ENCODE measurements around the gene LRRC27.
"Not testable (repeated sequence)": the region's sequence is repeated elsewhere in the genome, so short reads cannot be mapped to it uniquely, and the experiment has no call there.

LRRC27 gene

GRCh38 chr10:132317477-132317876 is 14.5 kb upstream of the LRRC27 start:
- H4K8ac ChIP-seq (ENCODE audit: low read length); H2AFZ ChIP-seq (ENCODE audit: low read depth, low read length); H3K4ac ChIP-seq (ENCODE audit: low read depth in 1 of 2, low read length in 2 of 2); H2BK12ac ChIP-seq (ENCODE audit: low read length in 2 of 2); H3K9me3 ChIP-seq (ENCODE audit: control insufficient read depth, low read length); H2BK5ac ChIP-seq (ENCODE audit: low read depth, low read length, poor library complexity, severe bottlenecking); DNase-seq; H3K27me3 ChIP-seq (ENCODE audit: control insufficient read depth in 1 of 2, insufficient read depth in 1 of 2, low read length in 2 of 2); H3K4me3 ChIP-seq (ENCODE audit: insufficient read depth in 1 of 2, low read depth in 1 of 2, low read length in 2 of 2); H3K9ac ChIP-seq (ENCODE audit: low read length); H3K23ac ChIP-seq (ENCODE audit: low read length in 2 of 2); H3K14ac ChIP-seq (ENCODE audit: low read length in 2 of 2); H2BK120ac ChIP-seq (ENCODE audit: low read depth, low read length); H3K36me3 ChIP-seq (ENCODE audit: control insufficient read depth in 1 of 2, insufficient read depth in 2 of 2, low read depth in 1 of 2, low read length in 2 of 2); H2AK5ac ChIP-seq (ENCODE audit: low read length, severe bottlenecking); H4K91ac ChIP-seq (ENCODE audit: low read length); H3K18ac ChIP-seq (ENCODE audit: low read depth in 1 of 2, low read length in 2 of 2); H2BK15ac ChIP-seq (ENCODE audit: low read depth, poor library complexity, severe bottlenecking); H3K4me2 ChIP-seq (ENCODE audit: low read length, poor library complexity, severe bottlenecking); H3K27ac ChIP-seq (ENCODE audit: low read length, poor library complexity, severe bottlenecking): not testable (repeated sequence)
- peaks cover 11% of the 10 kb centered on the region for H3K79me1 ChIP-seq (replicated peaks; ENCODE audit: low read length, poor library complexity, severe bottlenecking)
- H3K4me1 ChIP-seq (ENCODE audit: control insufficient read depth, insufficient read depth, low read depth, low read length) = peaks cover 20% of the 10 kb centered on the region
- 92% methylated on average over 4 of the region's 6 CpGs for WGBS

GRCh38 chr10:132319853-132320653 is 11.9 kb upstream of the LRRC27 start:
- peak; percentile 94 for DNase-seq
- Histone ChIP-seq H3K4me3 (ENCODE audit: insufficient read depth in 1 of 2, low read depth in 1 of 2, low read length in 2 of 2) (peak overlapping the region in 1 of 2 experiments; percentile 17), H3K27ac (ENCODE audit: low read length, poor library complexity, severe bottlenecking) (peak overlapping the region; percentile 75), H3K79me1 (replicated peaks; ENCODE audit: low read length, poor library complexity, severe bottlenecking) (peaks cover 25% of the 10 kb centered on the region), H3K4me1 (ENCODE audit: control insufficient read depth, insufficient read depth, low read depth, low read length) (peaks cover 24% of the 10 kb centered on the region), H2BK15ac (ENCODE audit: low read depth, poor library complexity, severe bottlenecking) (no peak overlapping the region), H3K4me2 (ENCODE audit: low read length, poor library complexity, severe bottlenecking) (peak overlapping the region; percentile 36), H2BK5ac (ENCODE audit: low read depth, low read length, poor library complexity, severe bottlenecking) (peak overlapping the region; percentile 88), H3K9me3 (ENCODE audit: control insufficient read depth, low read length) (no peaks in the 10 kb centered on the region), H3K36me3 (ENCODE audit: control insufficient read depth in 1 of 2, insufficient read depth in 2 of 2, low read depth in 1 of 2, low read length in 2 of 2) (peaks cover 6 to 18% of the 10 kb centered on the region in 2 experiments), H2BK12ac (ENCODE audit: low read length in 2 of 2) (peak overlapping the region; percentile 96 to 98), H3K14ac (ENCODE audit: low read length in 2 of 2) (peak overlapping the region in 1 of 2 experiments; percentile 2), H3K27me3 (ENCODE audit: control insufficient read depth in 1 of 2, insufficient read depth in 1 of 2, low read length in 2 of 2) (no peaks in the 10 kb centered on the region), H2AFZ (ENCODE audit: low read depth, low read length) (no peak overlapping the region), H2AK5ac (ENCODE audit: low read length, severe bottlenecking) (peak overlapping the region; percentile 91), H4K91ac (ENCODE audit: low read length) (peak overlapping the region; percentile 40), H4K8ac (ENCODE audit: low read length) (peak overlapping the region; percentile 72), H3K9ac (ENCODE audit: low read length) (peak overlapping the region; percentile 66), H3K23ac (ENCODE audit: low read length in 2 of 2) (no peak overlapping the region), H3K18ac (ENCODE audit: low read depth in 1 of 2, low read length in 2 of 2) (peak overlapping the region; percentile 25 to 62), H2BK120ac (ENCODE audit: low read depth, low read length) (peak overlapping the region; percentile 97), H3K4ac (ENCODE audit: low read depth in 1 of 2, low read length in 2 of 2) (peak overlapping the region; percentile 50 to 75)
- WGBS = 48% methylated on average over 12 of the region's 15 CpGs

- Histone ChIP-seq H2BK5ac (ENCODE audit: low read depth, low read length, poor library complexity, severe bottlenecking) (peak overlapping the region; percentile 88), H3K18ac (ENCODE audit: low read depth in 1 of 2, low read length in 2 of 2) (peak overlapping the region; percentile 25 to 62), H3K14ac (ENCODE audit: low read length in 2 of 2) (peak overlapping the region in 1 of 2 experiments; percentile 2)
Observed at GRCh38 chr10:132320654-132321469, 11.1 kb upstream of the LRRC27 start.

GRCh38 chr10:132321726-132322125 is 10.3 kb upstream of the LRRC27 start:
- Histone ChIP-seq H2BK15ac (ENCODE audit: low read depth, poor library complexity, severe bottlenecking) (no peak overlapping the region), H3K27ac (ENCODE audit: low read length, poor library complexity, severe bottlenecking) (no peak overlapping the region), H3K14ac (ENCODE audit: low read length in 2 of 2) (no peak overlapping the region), H3K36me3 (ENCODE audit: control insufficient read depth in 1 of 2, insufficient read depth in 2 of 2, low read depth in 1 of 2, low read length in 2 of 2) (peaks cover 11 to 21% of the 10 kb centered on the region in 2 experiments), H2BK120ac (ENCODE audit: low read depth, low read length) (peak overlapping the region; percentile 71), H3K4me1 (ENCODE audit: control insufficient read depth, insufficient read depth, low read depth, low read length) (peaks cover 26% of the 10 kb centered on the region), H2BK12ac (ENCODE audit: low read length in 2 of 2) (peak overlapping the region in 1 of 2 experiments; percentile 28), H2AFZ (ENCODE audit: low read depth, low read length) (no peak overlapping the region), H2AK5ac (ENCODE audit: low read length, severe bottlenecking) (peak overlapping the region; percentile 5), H3K9me3 (ENCODE audit: control insufficient read depth, low read length) (no peaks in the 10 kb centered on the region), H2BK5ac (ENCODE audit: low read depth, low read length, poor library complexity, severe bottlenecking) (no peak overlapping the region), H3K79me1 (replicated peaks; ENCODE audit: low read length, poor library complexity, severe bottlenecking) (peaks cover 28% of the 10 kb centered on the region), H3K23ac (ENCODE audit: low read length in 2 of 2) (no peak overlapping the region), H3K18ac (ENCODE audit: low read depth in 1 of 2, low read length in 2 of 2) (no peak overlapping the region), H4K8ac (ENCODE audit: low read length) (no peak overlapping the region), H3K9ac (ENCODE audit: low read length) (no peak overlapping the region), H3K4ac (ENCODE audit: low read depth in 1 of 2, low read length in 2 of 2) (peak overlapping the region in 1 of 2 experiments; percentile 57), H4K91ac (ENCODE audit: low read length) (peak overlapping the region; percentile 23), H3K4me3 (ENCODE audit: insufficient read depth in 1 of 2, low read depth in 1 of 2, low read length in 2 of 2) (no peak overlapping the region), H3K27me3 (ENCODE audit: control insufficient read depth in 1 of 2, insufficient read depth in 1 of 2, low read length in 2 of 2) (no peaks in the 10 kb centered on the region), H3K4me2 (ENCODE audit: low read length, poor library complexity, severe bottlenecking) (no peak overlapping the region)
- no peak for DNase-seq
- 94% methylated on average over 10 of the region's 10 CpGs for WGBS

More at GRCh38 chr10:132320654-132321469, 11.1 kb upstream of the LRRC27 start:
- Histone ChIP-seq H2BK120ac (ENCODE audit: low read depth, low read length) (peak overlapping the region; percentile 97), H3K4ac (ENCODE audit: low read depth in 1 of 2, low read length in 2 of 2) (peak overlapping the region; percentile 50 to 75), H2AFZ (ENCODE audit: low read depth, low read length) (no peak overlapping the region), H3K9ac (ENCODE audit: low read length) (peak overlapping the region; percentile 66), H3K79me1 (replicated peaks; ENCODE audit: low read length, poor library complexity, severe bottlenecking) (peaks cover 25% of the 10 kb centered on the region), H2BK12ac (ENCODE audit: low read length in 2 of 2) (peak overlapping the region; percentile 96 to 98), H3K4me3 (ENCODE audit: insufficient read depth in 1 of 2, low read depth in 1 of 2, low read length in 2 of 2) (no peak overlapping the region), H3K4me2 (ENCODE audit: low read length, poor library complexity, severe bottlenecking) (no peak overlapping the region), H3K9me3 (ENCODE audit: control insufficient read depth, low read length) (no peaks in the 10 kb centered on the region), H3K27me3 (ENCODE audit: control insufficient read depth in 1 of 2, insufficient read depth in 1 of 2, low read length in 2 of 2) (no peaks in the 10 kb centered on the region), H3K27ac (ENCODE audit: low read length, poor library complexity, severe bottlenecking) (peak overlapping the region; percentile 75), H4K91ac (ENCODE audit: low read length) (peak overlapping the region; percentile 40), H2BK15ac (ENCODE audit: low read depth, poor library complexity, severe bottlenecking) (no peak overlapping the region), H2AK5ac (ENCODE audit: low read length, severe bottlenecking) (peak overlapping the region; percentile 91), H3K4me1 (ENCODE audit: control insufficient read depth, insufficient read depth, low read depth, low read length) (peaks cover 24% of the 10 kb centered on the region), H4K8ac (ENCODE audit: low read length) (peak overlapping the region; percentile 72), H3K23ac (ENCODE audit: low read length in 2 of 2) (no peak overlapping the region), H3K36me3 (ENCODE audit: control insufficient read depth in 1 of 2, insufficient read depth in 2 of 2, low read depth in 1 of 2, low read length in 2 of 2) (peaks cover 6 to 18% of the 10 kb centered on the region in 2 experiments)
- DNase-seq = no peak
- WGBS = 91% methylated on average over 12 of the region's 13 CpGs

Data from mesenchymal stem cell (in vitro differentiated cells and primary cell).